Endodermal cell (in vitro differentiated cells): ENCODE data around the gene TCIRG1. TPM values are rescaled to one million over a fixed set of nuclear protein-coding genes. Genes with fewer than 3 reads are reported as not detected.

Experiments
- DNase-seq: peaks from one replicate; pipeline ENCODE4 v3.0.0-alpha.2; 2017
- H3K27ac ChIP-seq: 2 replicates; pipeline ENCODE4 v1.5.1; 2013; ENCODE audit warnings: mild to moderate bottlenecking, low read depth, low read length, moderate library complexity
- H3K27me3 ChIP-seq: 2 replicates; pipeline ENCODE4 v1.6.1; 2013; ENCODE audit warnings: mild to moderate bottlenecking, low read length, moderate library complexity; ENCODE audit not compliant: insufficient read depth, control insufficient read depth, poor library complexity, severe bottlenecking
- H3K36me3 ChIP-seq: 2 replicates; pipeline ENCODE4 v1.7.0; 2013; ENCODE audit warnings: mild to moderate bottlenecking, low read length, moderate library complexity; ENCODE audit not compliant: control insufficient read depth, insufficient read depth
- H3K4me1 ChIP-seq: one replicate; pipeline ENCODE4 v1.7.0; 2013; ENCODE audit warnings: low read length; ENCODE audit not compliant: control insufficient read depth, insufficient read depth
- H3K4me3 ChIP-seq: 2 replicates; pipeline ENCODE4 v1.5.1; 2013; ENCODE audit warnings: mild to moderate bottlenecking, low read length, moderate library complexity
- H3K9ac ChIP-seq: 2 replicates; pipeline ENCODE4 v1.6.1; 2013; ENCODE audit warnings: mild to moderate bottlenecking, low read length, moderate library complexity; ENCODE audit not compliant: poor library complexity, severe bottlenecking; ENCODE audit errors: extremely low read depth
- H3K9me3 ChIP-seq: 2 replicates; pipeline ENCODE4 v1.6.1; 2013; ENCODE audit warnings: mild to moderate bottlenecking, low read length, moderate library complexity; ENCODE audit not compliant: control insufficient read depth
- H3K27ac Mint-ChIP-seq: 2 replicates; pipeline ENCODE4 v1.8.0; 2020; ENCODE audit warnings: mixed read lengths
- H3K27me3 Mint-ChIP-seq: 2 replicates; pipeline ENCODE4 v1.8.0; 2021; ENCODE audit warnings: mild to moderate bottlenecking, mixed read lengths; ENCODE audit not compliant: insufficient read depth
- H3K36me3 Mint-ChIP-seq: 2 replicates; pipeline ENCODE4 v1.8.0; 2020; ENCODE audit warnings: low read depth, mixed read lengths
- H3K4me1 Mint-ChIP-seq: 2 replicates; pipeline ENCODE4 v1.8.0; 2020; ENCODE audit warnings: mixed read lengths
- H3K4me3 Mint-ChIP-seq: 2 replicates; pipeline ENCODE4 v1.8.0; 2020; ENCODE audit warnings: mild to moderate bottlenecking, moderate library complexity, mixed read lengths
- H3K9me3 Mint-ChIP-seq: 2 replicates; pipeline ENCODE4 v1.8.0; 2020; ENCODE audit warnings: mild to moderate bottlenecking, mixed read lengths
- WGBS, 2 experiments: methylation state at CpG; one replicate each; pipeline versions ENCODE4 v1.1.5 to v1.1.7; 2013; ENCODE audit warnings: missing lambda C conversion rate in 2 of 2, mixed read lengths in 1 of 2; ENCODE audit not compliant: insufficient coverage in 1 of 2, insufficient read length in 1 of 2; 5-methylcytosine and 5-hydroxymethylcytosine counted together
- total RNA-seq, 2 donors: library from RNA; stranded (reverse); fragmentation: NEBNext Ultra II Directional in 1 of 2; extraction: Animal tissue kit (Norgen Biotek cat#: 25700) in 1 of 2; gene quantifications; 2 replicates in 1 of 2; 3 replicates in 1 of 2; pipeline ENCODE4 v1.2.1, GENCODE V29; 2021
- TF ChIP-seq, protein P1 (sequence below): fragments of 200-600 bp; sonication (generic); conservative IDR thresholded peaks from 2 replicates; pipeline ENCODE4 v1.5.0; 2021; ENCODE audit warnings: antibody characterized with exemption, mild to moderate bottlenecking

Gene TCIRG1
- total RNA-seq, 2 donors from 2014 or later, result 61.6 to 70.4 TPM

GRCh38 chr11:68025047-68025446 is 13.8 kb upstream of the TCIRG1 start:
- no peak overlapping the region for H3K27ac ChIP-seq
- DNase-seq, result peak; percentile 65
- no peaks in the 10 kb centered on the region for H3K36me3 ChIP-seq
- Mint-ChIP-seq H3K27ac (no peak overlapping the region), H3K9me3 (peaks cover 14% of the 10 kb centered on the region), H3K4me3 (no peak overlapping the region), H3K36me3 (peaks cover 15% of the 10 kb centered on the region), H3K4me1 (peaks cover 6% of the 10 kb centered on the region), H3K27me3 (no peaks in the 10 kb centered on the region)
- H3K27me3 ChIP-seq, result no peaks in the 10 kb centered on the region
- 82 to 84% methylated on average over 5 of the region's 5 CpGs for WGBS, 2 experiments
- H3K4me1 ChIP-seq, result no peaks in the 10 kb centered on the region
- H3K9me3 ChIP-seq, result peaks cover 7% of the 10 kb centered on the region
- no peak overlapping the region for H3K4me3 ChIP-seq
- H3K9ac ChIP-seq, result no peak overlapping the region
- TF ChIP-seq, protein P1, sequence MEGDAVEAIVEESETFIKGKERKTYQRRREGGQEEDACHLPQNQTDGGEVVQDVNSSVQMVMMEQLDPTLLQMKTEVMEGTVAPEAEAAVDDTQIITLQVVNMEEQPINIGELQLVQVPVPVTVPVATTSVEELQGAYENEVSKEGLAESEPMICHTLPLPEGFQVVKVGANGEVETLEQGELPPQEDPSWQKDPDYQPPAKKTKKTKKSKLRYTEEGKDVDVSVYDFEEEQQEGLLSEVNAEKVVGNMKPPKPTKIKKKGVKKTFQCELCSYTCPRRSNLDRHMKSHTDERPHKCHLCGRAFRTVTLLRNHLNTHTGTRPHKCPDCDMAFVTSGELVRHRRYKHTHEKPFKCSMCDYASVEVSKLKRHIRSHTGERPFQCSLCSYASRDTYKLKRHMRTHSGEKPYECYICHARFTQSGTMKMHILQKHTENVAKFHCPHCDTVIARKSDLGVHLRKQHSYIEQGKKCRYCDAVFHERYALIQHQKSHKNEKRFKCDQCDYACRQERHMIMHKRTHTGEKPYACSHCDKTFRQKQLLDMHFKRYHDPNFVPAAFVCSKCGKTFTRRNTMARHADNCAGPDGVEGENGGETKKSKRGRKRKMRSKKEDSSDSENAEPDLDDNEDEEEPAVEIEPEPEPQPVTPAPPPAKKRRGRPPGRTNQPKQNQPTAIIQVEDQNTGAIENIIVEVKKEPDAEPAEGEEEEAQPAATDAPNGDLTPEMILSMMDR, result peak; percentile 56

GRCh38 chr11:68026391-68027105 is 12.3 kb upstream of the TCIRG1 start:
- Mint-ChIP-seq H3K4me3 (no peak overlapping the region), H3K36me3 (peaks cover 16% of the 10 kb centered on the region), H3K27ac (no peak overlapping the region), H3K27me3 (no peaks in the 10 kb centered on the region), H3K9me3 (peaks cover 16% of the 10 kb centered on the region), H3K4me1 (peaks cover under 1% of the 10 kb centered on the region)
- Histone ChIP-seq H3K9me3 (peaks cover 7% of the 10 kb centered on the region), H3K27ac (no peak overlapping the region), H3K27me3 (no peaks in the 10 kb centered on the region), H3K9ac (no peak overlapping the region), H3K36me3 (no peaks in the 10 kb centered on the region), H3K4me3 (no peak overlapping the region), H3K4me1 (no peaks in the 10 kb centered on the region)
- TF ChIP-seq, protein P1, result no peak
- DNase-seq, result no peak
- 92 to 96% methylated on average over 8 to 18 of the region's 18 CpGs for WGBS, 2 experiments

- H3K9ac ChIP-seq, result no peak overlapping the region
Measured at GRCh38 chr11:68027667-68028066, 11.2 kb upstream of the TCIRG1 start.

More at GRCh38 chr11:68027667-68028066, 11.2 kb upstream of the TCIRG1 start:
- no peak overlapping the region for H3K4me3 Mint-ChIP-seq
- H3K4me1 ChIP-seq, result no peaks in the 10 kb centered on the region
- H3K4me3 ChIP-seq, result no peak overlapping the region
- WGBS, 2 experiments, result 93 to 96% methylated on average over 8 to 21 of the region's 21 CpGs
- peaks cover 7% of the 10 kb centered on the region for H3K9me3 ChIP-seq
- H3K27ac Mint-ChIP-seq, result no peak overlapping the region
- peaks cover 19% of the 10 kb centered on the region for H3K36me3 Mint-ChIP-seq
- no peak for DNase-seq
- no peak overlapping the region for H3K27ac ChIP-seq
- H3K4me1 Mint-ChIP-seq, result peaks cover 4% of the 10 kb centered on the region
- H3K36me3 ChIP-seq, result peaks cover 8% of the 10 kb centered on the region
- H3K27me3 ChIP-seq, result no peaks in the 10 kb centered on the region
- H3K27me3 Mint-ChIP-seq, result no peaks in the 10 kb centered on the region
- TF ChIP-seq, protein P1, result no peak
- peaks cover 16% of the 10 kb centered on the region for H3K9me3 Mint-ChIP-seq
